ENCODE measurements around the gene AHCYL1. TPM values are rescaled to one million over a fixed set of nuclear protein-coding genes. Genes with fewer than 3 reads are reported as not detected.

Gene AHCYL1
- total RNA-seq, 6 donors from 2014 or later = 41.9 to 89.6 (median 76.1) TPM

GRCh38 chr1:110048923-110049601, 64.5 kb downstream of the AHCYL1 start:
- 78 to 79% methylated on average over 9 of the region's 9 CpGs for WGBS, 2 donors
- Histone ChIP-seq H3K9me3 (no peaks in the 10 kb centered on the region), H3K4me1 (peaks cover 0 to 18% (median 6%) of the 10 kb centered on the region in 4 donors), H3K27ac (peak overlapping the region in 1 of 4 donors; percentile 28), H3K27me3 (no peaks in the 10 kb centered on the region), H3K4me3 (no peak overlapping the region), H3K36me3 (peaks cover 36 to 100% (median 87%) of the 10 kb centered on the region in 4 donors)
- ATAC-seq (ENCODE audit: low FRiP score in 2 of 2) (no peak), DNase-seq (no peak)
- no peak for TF ChIP-seq POLR2A (IDR thresholded peaks at IDR 0.05)
- TF ChIP-seq EP300 (IDR thresholded peaks at IDR 0.05) = no peak
- no peak for TF ChIP-seq CTCF (IDR thresholded peaks at IDR 0.05)
- TF ChIP-seq POLR2AphosphoS5 (IDR thresholded peaks at IDR 0.05) = no peak

GRCh38 chr1:110049801-110050601, 65.4 kb downstream of the AHCYL1 start:
- H3K4me3 ChIP-seq = no peak overlapping the region
- H3K9me3 ChIP-seq = no peaks in the 10 kb centered on the region
- DNase-seq (no peak), ATAC-seq (ENCODE audit: low FRiP score in 2 of 2) (no peak)
- no peaks in the 10 kb centered on the region for H3K27me3 ChIP-seq
- peaks cover 44 to 100% (median 88%) of the 10 kb centered on the region in 4 donors for H3K36me3 ChIP-seq
- WGBS, 2 donors = 87 to 90% methylated on average over 11 of the region's 11 CpGs
- TF ChIP-seq POLR2A (IDR thresholded peaks at IDR 0.05) (no peak), POLR2AphosphoS5 (IDR thresholded peaks at IDR 0.05) (no peak), EP300 (IDR thresholded peaks at IDR 0.05) (no peak), CTCF (IDR thresholded peaks at IDR 0.05) (no peak)
- peaks cover 0 to 18% (median 6%) of the 10 kb centered on the region in 4 donors for H3K4me1 ChIP-seq
- peak overlapping the region in 2 of 4 donors; percentile 25 to 28 for H3K27ac ChIP-seq

- Histone ChIP-seq H3K27me3 (no peaks in the 10 kb centered on the region), H3K27ac (peak overlapping the region in 2 of 4 donors; percentile 25 to 30), H3K9me3 (no peaks in the 10 kb centered on the region), H3K4me1 (peaks cover 0 to 18% (median 6%) of the 10 kb centered on the region in 4 donors), H3K4me3 (no peak overlapping the region), H3K36me3 (peaks cover 47 to 100% (median 89%) of the 10 kb centered on the region in 4 donors)
- DNase-seq = no peak
- peak in 1 of 2 donors; percentile 50 for ATAC-seq (ENCODE audit: low FRiP score in 2 of 2)
- 77 to 80% methylated on average over 4 of the region's 4 CpGs for WGBS, 2 donors
- no peak for TF ChIP-seq EP300 (IDR thresholded peaks at IDR 0.05)
- TF ChIP-seq CTCF (IDR thresholded peaks at IDR 0.05) = no peak
- TF ChIP-seq POLR2A (IDR thresholded peaks at IDR 0.05) = no peak
- TF ChIP-seq POLR2AphosphoS5 (IDR thresholded peaks at IDR 0.05) = no peak
Measured at GRCh38 chr1:110050602-110051261, 66.2 kb downstream of the AHCYL1 start.

- ATAC-seq (ENCODE audit: low FRiP score in 2 of 2) (no peak), DNase-seq (no peak)
- H3K4me3 ChIP-seq = no peak overlapping the region
- H3K27me3 ChIP-seq = no peaks in the 10 kb centered on the region
- H3K27ac ChIP-seq = peak overlapping the region in 1 of 4 donors; percentile 30
- H3K4me1 ChIP-seq = peaks cover 0 to 18% (median 6%) of the 10 kb centered on the region in 4 donors
- peaks cover 47 to 100% (median 89%) of the 10 kb centered on the region in 4 donors for H3K36me3 ChIP-seq
- no peaks in the 10 kb centered on the region for H3K9me3 ChIP-seq
- 89 to 95% methylated on average over 2 of the region's 2 CpGs for WGBS, 2 donors
- TF ChIP-seq CTCF (IDR thresholded peaks at IDR 0.05) (no peak), EP300 (IDR thresholded peaks at IDR 0.05) (no peak), POLR2AphosphoS5 (IDR thresholded peaks at IDR 0.05) (no peak), POLR2A (IDR thresholded peaks at IDR 0.05) (no peak)
Measured at GRCh38 chr1:110051262-110051648, 66.7 kb downstream of the AHCYL1 start.
